Measurements from ENCODE around the gene RPS15. TPM values are rescaled to one million over a fixed set of nuclear protein-coding genes. Genes with fewer than 3 reads are reported as not detected.

Gene RPS15
- total RNA-seq, 1 donor from 2014 or later = 938 TPM

DNA sequence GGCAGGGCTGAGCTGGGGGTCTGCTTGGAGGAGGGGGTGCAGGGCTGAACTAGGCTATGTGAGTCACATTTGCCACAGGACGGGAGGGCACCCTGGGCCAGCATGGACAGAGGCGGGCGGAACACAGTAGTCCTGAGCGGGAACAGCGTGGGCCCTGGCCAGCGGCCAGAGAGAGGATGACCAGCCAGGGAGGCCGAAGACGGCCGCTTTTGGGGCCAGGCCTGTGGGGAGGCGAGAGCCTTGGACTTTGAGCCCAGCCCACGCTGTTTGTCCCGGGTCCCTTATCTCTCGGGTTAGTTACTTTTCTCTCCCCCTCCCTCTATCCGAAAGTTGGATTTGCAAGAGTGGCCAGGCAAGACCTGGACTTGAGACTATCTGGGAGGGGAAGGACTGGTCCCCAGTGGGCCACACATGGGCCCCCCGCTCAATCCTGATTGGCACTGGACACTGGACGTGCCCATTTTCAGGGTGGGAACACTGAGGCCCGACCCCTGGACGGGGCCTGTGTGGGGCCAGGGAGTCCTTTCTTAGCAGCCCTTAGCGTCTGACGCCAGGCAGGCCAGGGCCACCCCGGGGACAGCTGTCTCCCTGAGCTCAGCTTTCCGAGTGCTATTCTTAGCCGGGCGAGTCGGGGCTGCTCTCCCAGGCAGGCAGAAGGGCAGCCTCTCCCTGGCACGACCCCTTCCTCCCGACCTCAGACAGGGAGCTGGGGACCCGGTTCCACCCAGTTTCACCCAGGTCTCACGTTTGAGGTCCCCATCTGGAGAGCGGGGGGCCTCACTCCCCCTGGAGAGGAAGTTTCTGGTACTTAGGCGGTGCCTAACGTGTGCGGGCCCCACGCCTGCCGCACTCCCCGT lies 37.7 kb upstream of the RPS15 start:
- no peaks in the 10 kb centered on the region for H3K9me3 Mint-ChIP-seq (ENCODE audit: low read depth)
- peak overlapping the region; percentile 65 for H3K4me3 Mint-ChIP-seq (ENCODE audit: low read depth)
- no peaks in the 10 kb centered on the region for H3K27me3 Mint-ChIP-seq
- peaks cover 1% of the 10 kb centered on the region for H3K4me1 Mint-ChIP-seq (ENCODE audit: low read depth)
- TF ChIP-seq CTCF (IDR thresholded peaks at IDR 0.05; ENCODE audit: unreplicated experiment) = no peak
- DNase-seq (ENCODE audit: low spot score, unreplicated experiment) = no peak
- H3K27ac Mint-ChIP-seq = no peak overlapping the region
- no peaks in the 10 kb centered on the region for H3K36me3 Mint-ChIP-seq (ENCODE audit: insufficient read depth)

DNA sequence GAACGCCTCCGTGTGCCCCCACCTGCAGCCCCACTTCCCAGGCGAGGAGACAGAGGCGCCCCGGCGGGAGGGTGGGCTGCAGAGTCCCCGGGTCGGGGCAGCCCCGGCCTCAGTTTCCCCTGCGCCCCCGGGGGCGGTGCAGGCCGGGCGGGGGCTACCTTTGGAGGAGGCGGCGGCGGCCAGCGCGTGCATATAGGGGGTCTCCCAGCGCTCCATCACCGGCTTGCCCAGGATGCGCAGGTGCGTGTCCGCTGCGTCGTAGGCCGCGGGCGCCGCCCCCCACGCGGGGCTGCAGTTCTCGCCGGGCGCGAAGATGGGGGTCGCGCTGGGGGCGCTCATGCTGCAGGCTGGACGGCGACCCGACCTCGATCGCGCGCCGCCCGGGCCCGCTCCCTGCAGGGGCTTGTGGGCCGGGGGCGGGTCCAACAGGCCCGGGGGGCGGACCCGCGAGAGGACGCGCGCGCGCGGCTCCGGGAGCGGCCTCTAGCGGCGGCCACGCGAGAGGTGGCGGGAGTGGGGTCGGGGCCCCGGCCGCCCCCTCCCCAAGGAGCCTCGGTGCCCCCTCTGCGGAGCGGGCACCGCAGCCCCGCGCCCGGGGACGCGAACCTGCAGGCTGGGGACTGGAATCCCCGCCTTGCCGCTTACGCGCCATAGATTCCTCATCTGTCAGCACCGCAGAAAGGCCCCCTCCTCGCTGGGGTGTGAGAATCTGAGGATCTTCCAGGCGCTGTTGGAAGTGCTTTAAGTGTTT lies 36.9 kb upstream of the RPS15 start, which contains the start of gene GAMT:
Gene GAMT, minus strand, starts transcription at position 405 of the 751 bp plus-strand sequence. Its CDS starts 66 bp downstream, at position 339.
- H3K4me3 Mint-ChIP-seq (ENCODE audit: low read depth) = peak within 1 kb of the TSS; percentile 65
- peak; percentile 53 for TF ChIP-seq CTCF (IDR thresholded peaks at IDR 0.05; ENCODE audit: unreplicated experiment)
- H3K4me1 Mint-ChIP-seq (ENCODE audit: low read depth) = peaks cover 2% of the 10 kb centered on the region
- no peaks in the 10 kb centered on the region for H3K9me3 Mint-ChIP-seq (ENCODE audit: low read depth)
- no peaks in the 10 kb centered on the region for H3K27me3 Mint-ChIP-seq
- H3K27ac Mint-ChIP-seq = no peak within 1 kb of the TSS
- peak; percentile 44 for DNase-seq (ENCODE audit: low spot score, unreplicated experiment)
- H3K36me3 Mint-ChIP-seq (ENCODE audit: insufficient read depth) = no peaks in the 10 kb centered on the region

DNA sequence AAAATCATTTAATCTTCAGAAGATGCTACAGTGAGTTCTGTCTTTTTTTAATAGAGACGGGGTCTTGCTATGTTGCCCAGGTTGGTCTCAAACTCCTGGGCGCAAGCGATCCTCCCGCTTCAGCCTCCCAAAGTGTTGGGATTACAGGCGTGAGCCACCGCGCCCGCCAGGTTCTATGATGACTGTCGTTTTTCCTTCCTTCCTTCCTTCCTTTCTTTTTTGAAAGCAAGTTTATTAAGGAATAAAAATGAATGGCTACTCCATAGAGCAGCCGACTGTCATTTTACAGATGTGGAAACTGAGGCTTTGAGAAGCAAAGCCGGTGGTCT lies 36.3 kb upstream of the RPS15 start:
- no peak for TF ChIP-seq CTCF (IDR thresholded peaks at IDR 0.05; ENCODE audit: unreplicated experiment)
- H3K27me3 Mint-ChIP-seq = no peaks in the 10 kb centered on the region
- H3K9me3 Mint-ChIP-seq (ENCODE audit: low read depth) = no peaks in the 10 kb centered on the region
- DNase-seq (ENCODE audit: low spot score, unreplicated experiment) = no peak
- H3K36me3 Mint-ChIP-seq (ENCODE audit: insufficient read depth) = no peaks in the 10 kb centered on the region
- no peak overlapping the region for H3K27ac Mint-ChIP-seq
- peak overlapping the region; percentile 56 for H3K4me3 Mint-ChIP-seq (ENCODE audit: low read depth)
- H3K4me1 Mint-ChIP-seq (ENCODE audit: low read depth) = peaks cover 5% of the 10 kb centered on the region

DNA sequence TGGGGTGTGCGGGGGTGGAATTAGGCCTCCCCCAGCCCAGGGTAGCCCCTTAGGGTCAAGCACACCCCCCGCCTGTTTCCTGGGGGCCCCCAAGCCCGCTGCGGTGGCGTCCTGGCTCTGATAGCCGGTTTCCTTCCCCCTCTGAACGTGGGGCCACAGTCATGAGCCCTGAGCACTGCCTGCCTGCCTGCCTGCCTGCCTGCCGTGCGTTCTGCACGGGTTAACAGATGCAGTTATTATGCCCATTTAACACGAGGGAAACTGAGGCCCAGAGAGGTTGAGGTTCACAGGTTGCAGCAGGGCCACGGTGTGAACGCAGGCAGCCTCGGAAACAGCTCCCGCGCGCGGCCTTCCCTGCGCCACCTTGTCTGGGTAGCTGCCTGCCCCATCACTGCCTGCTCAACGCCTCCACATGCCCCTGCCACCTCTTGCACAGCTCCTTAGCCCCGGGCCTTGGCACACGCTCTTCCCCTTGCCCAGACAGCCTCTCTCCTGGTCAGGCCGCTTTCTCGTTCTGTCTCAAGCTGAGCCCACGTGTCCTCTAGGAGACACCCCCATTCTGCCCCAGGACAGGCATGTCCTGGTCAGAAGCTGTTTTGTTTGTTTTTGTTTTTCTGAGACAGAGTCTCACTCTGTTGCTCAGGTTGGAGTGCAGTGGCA lies 35.7 kb upstream of the RPS15 start:
- no peaks in the 10 kb centered on the region for H3K36me3 Mint-ChIP-seq (ENCODE audit: insufficient read depth)
- H3K27me3 Mint-ChIP-seq = no peaks in the 10 kb centered on the region
- peaks cover 5% of the 10 kb centered on the region for H3K4me1 Mint-ChIP-seq (ENCODE audit: low read depth)
- no peaks in the 10 kb centered on the region for H3K9me3 Mint-ChIP-seq (ENCODE audit: low read depth)
- DNase-seq (ENCODE audit: low spot score, unreplicated experiment) = no peak
- peak overlapping the region; percentile 54 for H3K4me3 Mint-ChIP-seq (ENCODE audit: low read depth)
- no peak for TF ChIP-seq CTCF (IDR thresholded peaks at IDR 0.05; ENCODE audit: unreplicated experiment)
- H3K27ac Mint-ChIP-seq = no peak overlapping the region
